Putamen (tissue), 1 donor: ENCODE results near the gene GABRQ.

Experiments used
- DNase-seq: peaks from one replicate; pipeline ENCODE4 v3.0.0-alpha.2; 2016; ENCODE audit warnings: low spot score

The GABRQ gene

DNA sequence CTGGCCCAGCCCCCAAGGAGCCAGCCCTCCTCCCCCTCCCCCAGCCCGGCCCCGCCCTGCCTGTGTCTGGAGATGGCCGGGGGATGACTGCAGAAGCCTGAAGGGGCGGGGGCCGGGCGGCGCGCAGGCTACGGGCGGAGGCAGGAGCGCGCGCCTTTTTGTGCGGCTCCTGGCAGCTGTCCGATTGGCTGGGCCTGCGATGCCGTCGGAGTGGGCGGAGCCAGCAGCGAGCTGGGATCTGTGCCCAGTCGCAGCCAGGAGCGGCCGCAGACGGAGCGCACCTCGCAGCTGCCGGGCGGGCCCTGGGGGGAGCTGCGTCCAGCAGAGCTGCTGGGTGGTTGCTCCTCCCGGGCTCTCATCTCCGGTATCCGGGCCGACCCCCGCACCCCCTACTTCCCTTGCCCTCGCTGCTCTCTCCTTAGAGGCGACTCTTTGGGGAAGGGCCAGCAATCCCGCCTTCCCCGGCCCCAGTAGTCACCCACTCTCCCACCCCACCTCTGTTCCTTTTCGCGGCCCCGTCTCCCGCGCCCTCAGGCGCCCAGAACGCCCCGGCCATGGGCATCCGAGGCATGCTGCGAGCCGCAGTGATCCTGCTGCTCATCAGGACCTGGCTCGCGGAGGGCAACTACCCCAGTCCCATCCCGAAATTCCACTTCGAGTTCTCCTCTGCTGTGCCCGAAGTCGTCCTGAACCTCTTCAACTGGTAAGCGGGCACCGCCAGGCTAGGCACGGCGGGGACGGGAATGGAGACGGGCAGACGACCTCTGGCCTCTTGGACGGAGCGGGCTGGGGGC is at the start of gene GABRQ:
Gene GABRQ, plus strand, starts transcription at position 247 of the 794 bp plus-strand sequence. Its CDS starts 308 bp downstream, at position 555.
- no peak for DNase-seq

DNA sequence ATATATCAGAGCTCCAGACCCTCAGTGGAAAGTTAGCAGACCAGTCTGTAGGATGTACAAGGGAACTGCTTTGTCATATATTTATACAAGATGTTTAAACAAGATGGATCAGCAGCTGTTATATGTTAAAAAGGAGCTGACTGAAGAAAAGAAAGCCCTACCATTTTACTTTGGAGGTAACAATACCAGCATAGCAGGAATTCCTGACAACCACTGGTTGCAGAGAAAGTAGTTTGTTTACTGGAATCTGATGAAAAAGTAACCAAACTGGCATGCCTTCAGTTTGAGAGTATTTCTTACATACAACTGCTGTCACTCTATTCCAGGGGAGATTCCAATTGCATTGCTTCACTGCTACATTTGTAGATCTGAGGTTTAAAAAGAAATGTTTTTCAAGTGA is 49.5 kb upstream of the GABRQ start:
- no peak for DNase-seq

DNA sequence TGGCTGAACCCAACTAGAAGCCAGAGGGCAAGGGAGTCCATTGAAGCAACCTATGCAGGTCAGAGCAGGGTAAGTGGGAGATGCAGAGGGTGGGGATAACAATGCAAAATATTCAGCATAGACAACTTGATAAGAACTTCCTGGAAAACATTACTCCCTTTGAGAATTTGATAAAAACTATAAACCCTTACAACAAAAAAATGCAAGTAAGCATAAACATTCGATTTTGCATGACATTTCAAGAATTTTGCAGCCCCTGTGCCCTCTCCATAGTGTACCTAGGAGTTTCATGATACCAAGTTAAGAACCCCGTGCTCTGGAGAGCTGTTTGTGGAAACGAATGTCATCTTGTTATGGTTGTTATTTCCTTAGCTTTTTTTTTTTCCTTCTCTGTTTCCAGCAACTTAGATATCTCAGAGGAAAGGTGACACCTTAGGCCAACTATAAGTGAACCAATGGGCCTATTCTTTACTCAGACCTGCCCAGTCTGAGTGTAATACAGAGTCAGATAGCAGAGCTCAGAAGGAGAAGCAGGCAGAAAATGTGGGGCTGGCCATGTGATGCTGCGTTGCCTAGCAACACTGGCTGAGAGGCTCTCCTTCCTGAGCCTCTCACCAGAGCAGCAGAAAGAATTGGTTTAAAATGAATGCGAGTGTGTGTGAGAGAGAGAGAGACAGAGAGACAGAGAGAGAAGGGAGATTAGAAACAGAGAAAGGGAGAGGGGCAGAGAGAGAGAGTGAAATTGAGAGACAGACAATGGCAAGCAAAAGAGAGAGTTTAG is 36.7 kb upstream of the GABRQ start:
- DNase-seq, result peak; percentile 45

DNA sequence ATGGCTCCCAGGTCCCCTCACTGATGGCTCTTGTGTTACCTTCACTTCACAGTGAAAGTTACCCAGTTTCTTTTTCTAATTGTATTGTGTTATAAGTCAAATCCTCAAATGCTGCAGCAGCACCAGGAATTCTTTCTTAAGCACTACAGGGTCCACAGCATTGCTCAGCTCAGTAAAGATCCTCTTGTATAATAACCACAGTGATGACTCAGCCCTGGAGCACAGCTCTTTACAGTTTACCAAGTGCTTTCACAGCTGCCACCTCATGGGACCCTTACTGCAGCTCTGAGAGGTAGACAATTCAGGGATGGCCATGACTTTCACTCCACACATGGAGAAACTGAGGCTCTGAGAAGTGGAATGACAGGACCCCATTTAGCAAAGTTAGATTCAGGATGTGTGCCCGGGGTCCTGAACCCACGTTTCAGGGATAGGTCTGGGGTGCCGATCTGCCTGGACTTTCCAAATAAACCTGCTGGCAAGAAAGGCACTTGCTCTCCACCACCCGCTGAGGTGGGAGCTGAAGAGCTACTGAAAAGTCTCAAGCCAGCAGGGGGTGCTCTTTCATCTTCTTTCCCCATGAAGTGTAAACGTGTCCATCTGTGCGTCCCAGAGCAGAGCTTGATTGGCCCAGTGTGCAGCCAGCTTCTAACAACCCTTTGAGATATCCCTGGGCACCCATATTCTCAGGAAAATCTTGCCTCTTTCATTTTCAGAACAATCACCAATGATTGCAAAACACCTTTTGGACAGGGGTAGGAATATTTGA is 35.7 kb upstream of the GABRQ start:
- no peak for DNase-seq

DNA sequence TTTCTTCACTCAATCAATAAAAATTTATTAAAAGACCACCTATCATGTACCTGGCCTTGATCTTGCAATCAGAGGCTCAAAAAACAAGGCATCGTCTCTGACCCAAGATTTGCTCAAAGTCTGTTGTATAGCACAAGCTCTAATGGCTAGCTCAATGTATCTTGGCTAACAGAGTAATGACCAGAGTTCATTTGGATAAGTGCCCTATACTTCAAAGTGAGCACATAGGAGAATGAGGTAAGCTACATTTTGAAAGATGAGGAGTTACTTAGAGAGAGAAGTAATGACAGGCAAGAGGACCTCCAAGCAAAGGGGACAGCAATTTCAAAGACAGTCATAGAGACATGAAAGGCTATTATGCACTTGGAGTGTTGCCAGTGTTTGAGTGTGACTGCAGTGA is 22.9 kb upstream of the GABRQ start:
- DNase-seq, result no peak

DNA sequence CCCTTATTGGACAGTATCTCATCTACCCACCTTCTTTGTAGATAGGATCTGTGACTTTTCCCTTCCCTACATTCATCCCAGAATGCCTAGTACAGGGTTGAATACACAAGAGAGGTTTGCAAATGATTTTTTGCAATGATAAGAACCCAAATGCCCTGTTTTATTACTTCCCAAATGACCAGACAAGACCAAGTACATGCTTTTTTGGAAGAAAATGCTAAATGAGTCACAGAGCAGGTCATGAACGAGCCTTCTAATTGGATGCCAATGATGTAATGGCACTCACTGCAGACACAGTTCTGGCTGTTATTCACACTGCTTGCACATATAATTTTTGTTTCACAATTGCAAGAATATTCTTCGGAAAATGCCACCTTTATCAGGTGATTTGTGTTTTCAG is 17.8 kb upstream of the GABRQ start:
- no peak for DNase-seq

DNA sequence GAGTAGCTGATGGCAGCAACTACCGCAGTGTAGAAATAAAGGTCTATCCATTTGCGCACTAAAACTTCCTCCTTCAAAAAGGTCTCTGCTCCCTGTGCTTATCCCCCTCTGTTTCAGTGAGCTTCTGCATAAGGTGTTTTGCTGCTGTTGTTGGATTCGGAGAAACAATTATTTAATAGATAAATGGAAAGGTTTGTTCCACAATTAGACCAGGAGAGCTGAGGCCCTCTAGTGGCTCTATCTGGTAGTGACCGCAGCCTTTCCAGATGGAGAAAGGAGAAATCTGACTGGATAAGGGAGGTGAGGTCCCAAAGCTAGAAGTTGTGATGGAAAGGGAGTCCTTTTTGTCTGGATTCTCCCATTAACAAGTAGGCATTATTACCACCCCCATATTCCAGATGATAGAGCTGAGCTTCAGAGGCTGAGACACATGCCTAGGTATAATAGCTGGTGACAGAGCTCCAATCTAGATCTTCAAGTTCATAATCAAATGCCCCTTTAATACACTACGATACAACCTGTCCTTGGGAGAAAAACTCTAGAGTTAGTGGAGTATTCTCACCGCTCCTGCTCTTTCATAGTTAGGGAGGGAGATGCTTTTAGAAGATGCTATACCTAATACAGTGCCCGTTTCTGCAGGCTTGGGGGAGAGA is 5.1 kb upstream of the GABRQ start:
- DNase-seq, result no peak

DNA sequence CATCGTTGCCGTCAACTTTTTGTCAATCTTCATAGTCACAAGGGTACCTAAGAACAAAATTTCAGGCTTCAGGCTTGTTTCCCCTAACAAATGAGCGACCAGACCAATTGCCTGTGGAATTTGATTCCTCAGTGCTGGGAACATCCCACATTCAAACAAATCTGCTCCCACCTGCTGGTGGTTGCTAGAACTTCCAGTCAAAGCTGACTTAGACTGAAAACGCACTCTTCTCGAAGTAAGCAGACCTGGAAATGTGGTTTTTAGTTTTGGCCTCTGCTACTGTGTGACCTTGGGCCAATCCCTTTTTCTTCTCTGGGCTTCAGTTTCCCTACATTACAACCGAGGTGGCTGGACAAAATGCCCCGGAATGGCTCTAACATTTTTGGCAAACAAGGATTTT is 1.8 kb upstream of the GABRQ start:
- no peak for DNase-seq

DNA sequence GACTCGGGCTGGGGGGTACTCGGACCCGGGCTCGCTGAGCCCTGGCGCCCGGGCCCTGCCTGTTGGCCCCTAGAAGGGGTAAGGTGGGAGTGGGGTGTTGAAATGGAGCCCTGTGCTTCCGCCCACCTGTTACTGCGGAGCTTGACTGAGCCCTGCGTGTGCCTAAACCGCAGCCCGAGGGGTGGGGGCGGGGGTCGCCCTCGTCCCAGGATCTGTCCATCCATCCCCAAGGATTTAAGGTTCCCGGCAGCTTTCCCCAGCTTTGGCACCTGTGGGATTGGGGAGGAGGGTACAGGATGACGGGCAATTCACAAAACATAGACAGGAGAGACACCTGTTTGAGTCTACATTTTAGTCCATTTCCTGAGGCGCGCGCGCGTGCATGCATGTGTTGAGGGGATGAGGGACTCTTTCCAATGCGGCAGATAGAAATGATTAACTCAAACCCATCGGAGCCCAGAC is 779 bp downstream of the GABRQ start:
- DNase-seq, result no peak

DNA sequence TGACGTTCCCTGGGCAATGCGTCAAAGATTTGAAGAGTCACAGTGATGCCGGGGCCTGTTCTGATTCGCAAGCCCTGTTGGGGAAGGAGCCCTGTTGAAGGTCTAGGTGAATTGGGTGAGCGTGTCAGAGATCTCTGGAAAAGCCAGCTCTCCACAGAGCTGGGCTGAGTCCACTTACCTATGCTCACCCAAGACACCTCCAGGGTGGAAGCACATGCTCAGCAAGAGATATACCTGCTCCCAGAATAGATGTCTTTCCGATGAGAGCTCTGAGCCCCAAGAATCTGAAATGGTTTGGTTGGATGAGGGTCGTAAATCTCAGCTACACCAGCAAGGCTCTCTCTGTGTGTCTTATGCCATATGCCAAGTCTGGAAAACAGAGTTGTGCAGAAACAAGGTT is 1.7 kb downstream of the GABRQ start:
- no peak for DNase-seq

DNA sequence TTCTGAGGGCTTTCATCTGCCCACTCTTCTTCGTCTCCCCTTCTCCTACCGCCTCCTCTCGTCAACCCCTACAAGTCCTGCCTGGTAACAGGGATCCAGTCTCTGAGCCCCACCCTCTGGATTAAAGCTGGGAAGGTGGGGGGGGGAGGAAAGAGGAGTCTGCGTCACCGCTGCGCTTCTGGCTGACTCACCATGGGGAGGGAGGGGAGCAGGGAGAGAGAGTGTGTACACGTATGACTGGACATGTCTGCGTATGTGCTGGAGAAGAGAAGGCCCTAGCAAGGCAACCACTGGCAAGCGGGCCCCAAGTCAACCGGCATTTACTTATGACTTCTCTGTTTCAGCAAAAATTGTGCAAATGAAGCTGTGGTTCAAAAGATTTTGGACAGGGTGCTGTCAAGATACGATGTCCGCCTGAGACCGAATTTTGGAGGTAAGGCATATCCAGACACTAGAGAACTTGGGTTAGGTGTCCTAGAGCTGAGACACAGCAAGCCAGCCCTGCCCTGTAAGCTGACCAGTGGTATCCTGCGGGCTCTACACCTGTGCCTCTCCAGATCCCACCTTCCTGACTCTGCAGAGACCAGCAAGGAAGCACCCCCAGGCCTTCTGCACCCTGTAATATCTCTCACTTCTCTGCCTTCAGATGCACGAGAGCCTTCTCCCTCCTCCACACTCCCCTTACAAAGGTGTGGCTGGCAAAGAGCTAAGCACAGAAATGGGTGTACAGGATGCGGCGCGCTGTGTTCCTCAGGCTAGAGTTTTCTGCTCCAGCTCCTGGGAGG is 2.5 kb downstream of the GABRQ start:
- DNase-seq, result no peak

DNA sequence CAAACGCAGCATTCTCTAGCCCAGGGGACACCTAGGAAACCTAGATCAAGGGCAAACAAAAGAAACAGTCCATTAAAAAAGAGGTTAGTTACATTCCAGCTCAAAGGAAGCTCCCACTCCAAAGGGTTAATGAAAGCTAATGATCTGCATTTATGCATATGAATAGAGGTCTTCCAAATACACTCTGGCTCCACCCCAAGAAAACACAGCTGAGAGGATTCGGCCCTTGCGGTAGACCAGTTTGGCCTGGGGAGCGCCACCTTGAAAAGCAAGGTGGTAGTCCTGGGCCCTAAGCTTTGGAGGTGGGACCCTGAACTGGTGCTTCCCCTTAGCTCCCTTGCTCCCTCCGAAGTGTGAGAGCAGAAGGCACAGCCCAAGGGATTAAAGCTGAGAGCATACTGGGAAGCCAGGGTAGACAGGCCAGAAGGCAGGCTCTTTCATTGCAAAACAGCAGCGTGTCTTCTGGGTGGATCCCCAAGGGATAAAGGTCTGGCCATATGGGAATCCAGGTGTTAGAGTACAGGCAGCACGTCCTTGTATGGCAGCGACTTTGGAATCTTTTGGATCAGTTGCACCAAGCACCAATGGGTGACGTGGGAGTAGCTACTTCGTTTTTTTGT is 3.7 kb downstream of the GABRQ start:
- DNase-seq, result no peak

DNA sequence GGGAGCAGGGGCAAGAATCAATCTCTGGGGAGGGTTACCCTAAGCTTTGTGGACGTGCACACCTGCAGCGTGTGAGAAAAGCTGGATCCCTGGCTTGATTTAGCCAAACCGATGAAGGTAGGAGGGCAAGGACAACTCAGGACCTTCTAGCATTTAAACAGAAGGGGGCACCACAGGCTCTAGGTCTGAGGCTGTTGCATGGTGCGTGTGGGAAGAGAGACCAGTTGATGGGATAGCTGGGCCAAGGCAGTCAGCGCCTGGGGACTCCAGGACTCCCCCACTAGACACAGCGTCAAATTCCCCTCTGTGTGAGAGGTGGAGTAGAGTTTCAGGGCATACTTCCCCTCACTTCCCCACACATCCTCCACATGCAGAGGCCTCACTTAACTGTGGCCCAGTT is 4.3 kb downstream of the GABRQ start:
- DNase-seq, result peak; percentile 22

DNA sequence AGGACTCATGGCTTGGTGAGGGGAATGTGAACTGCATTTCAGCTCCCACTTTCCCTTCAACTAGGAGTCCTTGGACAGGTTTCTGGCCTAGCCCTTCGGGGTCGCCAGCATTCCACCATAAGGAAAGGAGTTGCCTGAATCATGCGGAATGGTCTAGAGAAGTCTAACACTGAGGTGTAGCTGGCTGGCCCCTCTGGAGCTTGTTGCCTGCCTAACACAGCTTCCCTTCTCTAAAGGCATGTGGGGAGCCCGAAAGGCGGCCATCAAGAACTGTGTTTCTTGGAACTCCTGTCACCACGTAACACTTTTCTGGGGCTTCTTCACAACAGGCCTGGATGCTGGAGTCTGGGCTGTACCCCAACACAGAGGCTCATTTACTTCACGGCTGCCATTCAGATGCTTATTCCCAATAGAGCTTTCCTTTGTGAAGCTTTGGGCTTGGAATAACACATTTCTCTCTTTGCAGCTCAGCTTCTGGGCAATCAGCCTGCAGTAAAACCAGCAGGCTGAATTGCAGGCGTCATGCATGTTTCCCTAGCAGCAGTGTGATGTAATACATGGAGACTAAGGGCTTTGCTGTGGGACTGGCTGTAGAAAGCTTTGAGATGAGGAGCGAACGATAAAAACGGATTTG is 5.4 kb downstream of the GABRQ start:
- DNase-seq, result peak; percentile 46

DNA sequence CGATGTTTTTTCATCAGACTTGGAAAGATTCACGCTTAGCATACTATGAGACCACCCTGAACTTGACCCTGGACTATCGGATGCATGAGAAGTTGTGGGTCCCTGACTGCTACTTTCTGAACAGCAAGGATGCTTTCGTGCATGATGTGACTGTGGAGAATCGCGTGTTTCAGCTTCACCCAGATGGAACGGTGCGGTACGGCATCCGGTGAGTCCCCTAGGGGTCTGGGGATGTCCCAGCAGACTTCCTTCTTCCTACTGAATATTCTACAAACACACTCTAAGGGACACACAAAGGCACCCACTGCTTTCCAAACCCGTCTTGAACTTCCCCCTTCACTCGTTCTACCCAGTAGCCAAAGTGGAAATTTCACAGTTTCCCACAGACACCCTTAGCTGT is 9.3 kb downstream of the GABRQ start:
- DNase-seq, result no peak

DNA sequence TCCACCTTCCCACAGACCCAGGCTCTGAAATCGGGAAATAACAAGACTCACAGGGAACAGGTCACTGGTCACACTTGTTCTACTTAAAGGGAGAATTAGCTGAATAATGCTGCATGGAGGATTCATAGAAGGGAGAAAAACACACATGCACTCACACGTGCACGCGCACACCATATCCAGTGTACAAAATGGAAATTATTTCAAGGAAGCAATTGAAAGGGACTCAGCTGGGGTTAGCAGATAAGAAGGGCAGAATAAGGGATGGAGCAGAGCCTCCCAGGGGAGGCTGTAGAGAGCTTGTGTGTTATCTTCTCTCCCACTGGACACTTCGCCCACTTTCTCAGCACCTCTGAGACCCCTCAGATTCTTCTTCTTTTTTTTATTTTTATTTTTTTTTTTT is 10.3 kb downstream of the GABRQ start:
- no peak for DNase-seq

DNA sequence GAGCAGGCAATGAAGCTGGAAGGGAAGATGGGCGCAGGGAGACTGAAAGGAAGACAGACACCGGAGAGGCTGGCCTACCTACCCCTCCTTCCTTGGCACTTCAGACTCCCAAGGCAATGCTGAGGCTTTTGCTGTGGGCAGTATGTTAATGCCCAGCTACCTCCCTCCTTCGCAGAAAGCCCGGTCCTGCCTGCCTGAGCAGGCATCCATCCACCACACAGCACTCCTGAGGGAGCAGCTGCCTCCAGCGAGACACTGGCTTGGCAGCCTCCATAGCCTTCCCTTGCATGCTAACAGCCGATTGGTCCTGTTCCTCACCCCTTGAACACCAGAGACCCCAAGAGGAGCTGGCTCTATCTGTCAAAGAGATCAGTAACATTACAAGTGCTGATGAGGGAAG is 14.4 kb downstream of the GABRQ start:
- no peak for DNase-seq

DNA sequence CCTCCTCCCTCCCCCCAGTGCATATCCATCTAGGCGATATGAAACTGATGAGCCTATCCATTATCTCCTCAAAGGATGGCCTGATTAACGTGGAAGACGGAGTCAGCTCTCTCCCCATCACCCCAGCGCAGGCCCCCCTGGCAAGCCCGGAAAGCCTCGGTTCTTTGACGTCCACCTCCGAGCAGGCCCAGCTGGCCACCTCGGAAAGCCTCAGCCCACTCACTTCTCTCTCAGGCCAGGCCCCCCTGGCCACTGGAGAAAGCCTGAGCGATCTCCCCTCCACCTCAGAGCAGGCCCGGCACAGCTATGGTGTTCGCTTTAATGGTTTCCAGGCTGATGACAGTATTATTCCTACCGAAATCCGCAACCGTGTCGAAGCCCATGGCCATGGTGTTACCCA is 14.8 kb downstream of the GABRQ start:
- no peak for DNase-seq

DNA sequence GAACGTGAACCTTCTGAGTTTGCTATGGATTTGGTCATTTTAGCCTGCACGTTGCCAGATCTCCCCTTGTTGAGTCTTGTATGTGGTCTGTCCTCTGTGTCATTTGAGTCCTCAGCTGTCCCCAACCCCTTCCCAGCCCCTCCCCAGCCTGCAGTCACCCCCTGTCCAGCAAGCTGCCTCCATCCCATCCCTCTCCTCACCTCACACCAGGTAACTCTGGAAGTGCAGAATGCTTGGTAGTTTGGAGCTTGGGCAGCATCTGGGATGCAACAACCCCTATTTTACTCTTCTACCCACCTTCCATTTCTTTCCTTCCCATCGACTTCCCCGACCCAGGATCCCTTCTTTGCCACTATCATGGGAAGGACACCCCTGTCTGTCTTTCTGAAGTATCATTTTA is 18.4 kb downstream of the GABRQ start:
- no peak for DNase-seq

DNA sequence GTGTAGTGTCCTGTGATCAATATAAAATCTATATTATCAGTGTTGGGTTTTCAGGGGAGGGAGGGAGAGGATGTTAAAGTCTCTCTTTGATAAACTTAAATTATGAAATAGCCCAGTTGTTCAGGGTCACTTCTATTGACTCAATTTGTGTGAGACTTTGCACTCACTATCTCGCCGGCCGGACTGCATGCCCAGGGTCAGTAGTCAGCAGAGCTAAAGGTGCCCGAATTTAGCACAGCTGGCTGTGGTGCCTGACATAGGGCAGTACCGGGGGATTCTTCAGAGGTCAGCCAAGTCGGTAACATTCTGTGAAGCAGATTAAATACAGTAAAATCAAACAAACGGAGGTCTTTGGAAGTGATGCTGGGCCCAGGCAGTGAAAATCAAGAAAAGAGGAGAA is 19.2 kb downstream of the GABRQ start:
- DNase-seq, result no peak
